Prostate gland (tissue), 2 donors: ENCODE measurements around the gene EPX.

Experiments used
- CTCF ChIP-seq, 4 experiments: fragments of 200-600 bp in 2 of 4; fragments of 450-650 bp in 2 of 4; sonication (generic) in 2 of 4; IDR thresholded peaks; 1 replicate in 3 of 4; 2 replicates in 1 of 4; pipeline ENCODE4 v1.5.1; 2016 to 2019; ENCODE audit warnings: antibody characterized with exemption in 4 of 4, mild to moderate bottlenecking in 2 of 4, moderate library complexity in 2 of 4
- POLR2A ChIP-seq: fragments of 450-650 bp; IDR thresholded peaks from one replicate; pipeline ENCODE4 v1.6.1; 2016; ENCODE audit warnings: antibody characterized with exemption, mild to moderate bottlenecking
- POLR2AphosphoS5 ChIP-seq: sonication (generic); formaldehyde crosslinking; IDR thresholded peaks from one replicate; pipeline ENCODE4 v1.6.1; 2017; ENCODE audit warnings: antibody characterized with exemption

DNA sequence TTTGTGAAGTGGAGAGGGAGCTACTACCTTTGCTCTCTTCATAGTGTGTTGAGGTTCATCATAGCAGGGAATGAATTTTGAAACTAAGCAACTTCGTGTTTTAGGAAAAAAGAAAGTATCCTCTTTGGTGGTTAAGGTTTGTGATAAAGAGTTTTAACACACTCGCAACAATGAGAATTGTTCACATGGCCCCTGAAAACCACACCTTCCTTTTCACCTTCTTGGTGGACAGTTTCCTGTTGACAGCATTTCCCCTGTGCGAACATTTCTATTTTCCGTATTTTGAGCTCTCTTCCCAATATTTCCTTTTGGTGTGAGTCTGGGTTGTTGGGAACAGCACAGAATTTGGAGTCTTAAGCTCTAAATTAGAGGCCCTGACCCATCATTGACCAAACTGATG lies 21.9 kb upstream of the EPX start:
- no peak for TF ChIP-seq CTCF (IDR thresholded peaks at IDR 0.05)
- no peak for TF ChIP-seq POLR2A
- no peak for TF ChIP-seq POLR2AphosphoS5
